GM21360 (cell line): ENCODE measurements around the gene PLEKHO2.
A peak's percentile ranks its signal among the peaks of the same experiment; 100 is the strongest.
"Not testable (repeated sequence)": the region's sequence is repeated elsewhere in the genome, so short reads cannot be mapped to it uniquely, and the experiment has no call there.

Experiments
- ATAC-seq: cut with Tn5 transposase; IDR thresholded peaks from one replicate; pipeline ENCODE4 v1.9.1; 2021; ENCODE audit warnings: mild to moderate bottlenecking, moderate library complexity; ENCODE audit not compliant: unreplicated experiment

Gene PLEKHO2, protein sequence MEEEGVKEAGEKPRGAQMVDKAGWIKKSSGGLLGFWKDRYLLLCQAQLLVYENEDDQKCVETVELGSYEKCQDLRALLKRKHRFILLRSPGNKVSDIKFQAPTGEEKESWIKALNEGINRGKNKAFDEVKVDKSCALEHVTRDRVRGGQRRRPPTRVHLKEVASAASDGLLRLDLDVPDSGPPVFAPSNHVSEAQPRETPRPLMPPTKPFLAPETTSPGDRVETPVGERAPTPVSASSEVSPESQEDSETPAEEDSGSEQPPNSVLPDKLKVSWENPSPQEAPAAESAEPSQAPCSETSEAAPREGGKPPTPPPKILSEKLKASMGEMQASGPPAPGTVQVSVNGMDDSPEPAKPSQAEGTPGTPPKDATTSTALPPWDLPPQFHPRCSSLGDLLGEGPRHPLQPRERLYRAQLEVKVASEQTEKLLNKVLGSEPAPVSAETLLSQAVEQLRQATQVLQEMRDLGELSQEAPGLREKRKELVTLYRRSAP

DNA sequence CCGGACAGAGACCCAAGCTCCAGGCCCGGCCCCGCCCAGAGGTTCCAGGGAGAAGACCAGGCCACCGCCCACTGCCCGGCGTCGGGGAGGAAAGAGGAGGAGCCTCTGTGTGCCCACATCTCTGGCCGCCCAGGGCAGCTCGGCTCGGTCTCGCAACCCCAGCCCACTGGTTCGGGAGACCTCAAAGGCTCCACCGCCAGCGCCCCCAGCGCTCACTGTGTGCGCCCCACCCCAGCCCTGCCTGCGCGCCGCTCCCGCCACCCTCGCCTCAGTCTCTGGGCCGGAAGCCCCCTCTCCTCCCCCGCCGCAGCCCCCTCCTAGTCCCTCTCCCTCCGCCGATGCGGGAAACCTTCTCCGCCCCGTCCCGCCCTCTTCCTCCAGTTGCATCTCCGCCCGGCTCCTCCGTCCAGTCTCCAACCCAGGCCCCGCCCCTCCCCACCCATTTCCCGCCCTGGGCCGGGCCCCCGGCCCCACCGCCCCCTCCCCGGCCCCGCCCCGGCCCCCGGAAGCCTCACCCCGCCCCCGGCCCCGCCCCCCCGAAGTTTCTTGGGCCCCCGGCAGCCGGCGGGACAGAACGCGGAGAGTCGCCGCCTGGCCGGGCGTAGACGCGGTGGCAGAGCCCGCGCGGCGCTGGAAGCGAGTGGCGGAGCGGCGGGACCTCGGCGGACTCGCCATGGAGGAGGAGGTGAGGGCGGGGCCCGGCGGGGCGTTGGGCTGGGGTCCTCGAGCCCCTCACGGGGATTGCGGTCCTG lies at the start of gene PLEKHO2:
PLEKHO2 (plus strand) TSS at position 572 of the 752 bp plus-strand sequence; CDS start at position 674, 102 bp downstream.
- ATAC-seq = peak; percentile 47

DNA sequence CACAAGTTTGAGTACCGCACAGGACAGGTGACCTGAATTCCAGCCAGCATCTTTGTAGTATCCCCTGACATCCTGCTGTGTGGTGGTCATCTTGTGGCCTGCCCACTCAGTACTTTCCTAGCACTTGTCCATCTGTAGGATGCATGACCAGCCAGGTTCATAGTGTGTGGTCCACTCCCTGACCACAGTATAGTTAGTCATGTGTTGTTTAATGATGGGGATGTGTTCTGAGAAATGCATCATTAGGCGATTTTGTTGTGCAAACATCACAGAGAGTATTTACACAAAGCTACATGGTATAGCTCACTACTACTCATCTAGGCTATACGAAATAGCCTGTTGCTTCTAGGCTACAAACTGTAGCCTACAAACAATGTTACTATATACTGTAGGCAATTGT lies 49.4 kb upstream of the PLEKHO2 start:
- ATAC-seq = no peak

DNA sequence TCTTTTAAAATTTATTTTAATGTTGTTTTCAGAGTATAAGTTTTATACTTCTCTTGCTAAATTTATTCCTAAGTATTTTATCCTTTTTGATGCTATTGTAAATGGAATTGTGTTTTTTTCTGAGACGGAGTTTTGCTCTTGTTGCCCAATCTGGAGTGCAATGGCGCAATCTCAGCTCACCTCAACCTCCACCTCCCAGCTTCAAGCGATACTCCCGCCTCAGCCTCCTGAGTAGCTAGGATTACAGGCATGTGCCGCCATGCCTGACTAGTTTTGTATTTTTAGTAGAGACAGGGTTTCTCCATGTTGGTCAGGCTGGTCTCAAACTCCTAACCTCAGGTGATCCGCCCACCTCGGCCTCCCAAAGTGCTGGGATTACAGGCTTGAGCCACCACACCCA lies 46.4 kb upstream of the PLEKHO2 start:
- ATAC-seq = not testable (repeated sequence)

DNA sequence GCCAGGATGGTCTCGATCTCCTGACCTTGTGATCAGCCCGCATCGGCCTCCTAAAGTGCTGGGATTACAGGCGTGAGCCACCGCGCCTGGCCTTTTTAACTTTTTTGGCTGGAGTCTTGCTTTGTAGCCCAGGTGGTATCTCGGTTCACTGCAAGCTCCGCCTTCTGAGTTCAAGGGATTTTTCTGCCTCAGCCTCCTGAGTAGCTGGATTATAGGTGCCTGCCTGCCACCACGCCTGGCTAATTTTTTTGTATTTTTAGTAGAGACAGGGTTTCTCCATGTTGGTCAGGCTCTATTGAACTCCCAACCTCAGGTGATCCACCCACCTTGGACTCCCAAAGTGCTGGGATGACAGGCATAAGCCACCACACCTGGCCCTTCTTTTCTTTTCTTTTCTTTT lies 45.8 kb upstream of the PLEKHO2 start:
- not testable (repeated sequence) for ATAC-seq

DNA sequence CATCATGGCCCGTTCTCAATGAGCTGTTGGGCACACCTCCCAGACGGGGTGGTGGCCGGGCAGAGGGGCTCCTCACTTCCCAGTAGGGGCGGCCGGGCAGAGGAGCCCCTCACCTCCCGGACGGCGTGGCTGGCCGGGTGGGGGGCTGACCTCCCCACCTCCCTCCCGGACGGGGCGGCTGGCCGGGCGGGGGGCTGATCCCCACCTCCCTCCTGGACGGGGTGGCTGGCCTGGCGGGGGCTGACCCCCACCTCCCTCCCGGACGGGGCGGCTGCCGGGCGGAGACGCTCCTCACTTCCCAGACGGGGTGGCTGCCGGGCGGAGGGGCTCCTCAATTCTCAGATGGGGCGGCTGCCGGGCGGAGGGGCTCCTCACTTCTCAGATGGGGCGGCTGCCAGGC lies 42.8 kb upstream of the PLEKHO2 start:
- ATAC-seq = not testable (repeated sequence)

DNA sequence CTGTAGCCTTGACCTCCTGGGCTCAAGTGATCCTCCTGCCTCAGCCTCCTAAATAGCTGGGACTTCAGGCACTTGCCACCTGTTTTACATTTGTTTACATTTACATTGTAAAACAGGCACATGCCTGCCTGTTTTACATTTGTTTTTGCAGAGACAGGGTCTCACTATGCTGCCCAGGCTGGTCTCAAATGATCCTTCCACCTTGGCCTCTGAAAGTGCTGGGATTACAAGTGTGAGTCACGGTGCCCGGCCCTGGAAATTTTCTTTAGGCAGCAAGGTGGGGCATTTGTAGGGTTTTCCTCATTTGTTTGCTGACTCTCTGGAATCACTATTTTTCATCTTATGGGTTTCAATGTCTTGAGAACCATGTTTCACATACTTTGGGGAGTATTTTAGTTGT lies 41.2 kb upstream of the PLEKHO2 start:
- no peak for ATAC-seq

DNA sequence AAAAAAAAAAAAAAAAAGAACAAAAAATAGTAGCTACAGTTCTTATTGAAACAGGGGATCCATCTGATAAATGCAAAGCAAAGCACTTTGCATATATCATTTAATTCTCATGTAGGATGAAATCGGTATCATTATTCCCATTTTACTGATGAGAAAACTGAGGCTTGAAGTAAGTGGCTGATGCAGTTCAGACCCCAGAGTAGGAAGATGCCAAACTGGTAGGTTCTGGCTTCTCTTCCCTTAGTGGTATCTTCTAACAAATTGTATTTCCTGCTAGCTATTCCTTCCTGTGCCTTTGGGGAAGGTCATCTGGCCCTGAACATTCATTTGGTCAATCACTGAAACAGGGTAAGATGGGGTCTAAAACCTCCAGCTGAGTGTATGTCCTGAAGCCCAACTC lies 38.2 kb upstream of the PLEKHO2 start:
- no peak for ATAC-seq

DNA sequence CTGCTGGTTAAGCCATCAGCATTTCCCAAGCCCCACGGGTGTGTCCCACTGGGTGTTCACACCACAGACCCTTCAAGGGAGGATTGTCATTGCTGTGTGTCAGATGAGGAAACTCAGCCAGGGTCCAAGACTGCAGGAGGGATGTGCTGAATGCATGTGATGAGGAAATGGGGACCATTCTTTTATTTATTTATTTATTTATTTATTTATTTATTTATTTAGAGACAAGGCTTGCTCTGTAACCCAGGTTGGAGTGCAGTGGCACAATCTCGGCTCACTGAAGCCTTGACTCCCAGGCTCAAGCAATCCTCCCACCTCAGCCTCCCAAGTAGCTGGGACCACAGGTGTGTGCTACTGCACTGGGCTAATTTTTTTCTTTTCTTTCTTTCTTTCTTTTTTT lies 37.1 kb upstream of the PLEKHO2 start:
- ATAC-seq = no peak

DNA sequence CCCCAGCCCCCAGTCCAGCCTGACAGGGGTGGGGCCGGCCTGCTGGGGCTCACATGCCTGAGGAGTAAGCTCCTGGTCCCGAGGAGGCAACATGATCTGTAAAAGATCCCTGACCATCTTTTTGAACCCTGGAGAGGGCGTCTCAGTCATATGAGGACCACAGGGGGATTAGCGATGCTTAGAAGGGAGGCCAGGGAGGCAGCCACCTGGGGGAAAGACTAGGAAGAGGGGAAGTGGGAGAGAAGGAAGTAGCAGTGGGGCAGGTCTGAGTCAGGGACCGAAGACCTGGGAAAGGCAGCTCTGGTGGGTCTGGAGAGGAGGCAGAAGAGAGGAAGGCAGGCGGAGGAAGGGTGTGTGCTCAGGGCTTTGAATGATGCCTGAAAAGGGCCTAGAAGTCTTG lies 35.2 kb upstream of the PLEKHO2 start:
- no peak for ATAC-seq

DNA sequence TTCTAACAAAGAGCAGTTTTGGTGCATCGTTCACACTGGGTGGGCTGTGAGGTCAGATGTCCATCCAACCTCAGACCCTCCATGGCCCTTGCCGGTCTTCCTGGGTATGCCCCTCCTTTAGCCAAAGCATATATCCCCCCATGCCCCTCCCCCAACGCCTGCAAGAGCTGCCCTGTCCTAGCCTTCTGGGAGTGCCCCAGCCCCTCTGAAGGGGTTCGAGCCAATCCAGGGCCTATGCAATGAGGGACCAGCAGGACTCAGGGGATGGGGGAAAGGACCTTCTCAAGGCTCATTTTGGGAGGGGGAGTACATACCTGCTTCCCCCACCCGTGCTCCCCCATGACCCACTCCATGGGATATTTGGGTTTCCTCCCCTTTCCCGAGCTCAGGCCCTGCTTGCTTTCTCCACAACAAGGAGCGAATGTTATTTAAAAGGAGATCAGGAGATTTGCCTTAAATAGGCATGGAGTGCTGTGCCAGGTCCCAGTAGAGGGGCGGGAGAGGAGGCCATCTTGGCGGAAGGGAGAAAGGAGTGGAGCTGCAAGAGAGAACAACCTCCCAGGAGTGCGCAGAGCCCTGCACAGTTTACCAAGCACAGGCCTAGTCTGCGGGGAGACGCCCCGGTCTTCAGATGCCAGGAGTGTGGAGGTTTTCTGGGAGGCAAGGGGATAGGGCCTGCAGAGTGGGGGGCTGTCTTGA lies 34.5 kb upstream of the PLEKHO2 start:
- ATAC-seq = no peak

DNA sequence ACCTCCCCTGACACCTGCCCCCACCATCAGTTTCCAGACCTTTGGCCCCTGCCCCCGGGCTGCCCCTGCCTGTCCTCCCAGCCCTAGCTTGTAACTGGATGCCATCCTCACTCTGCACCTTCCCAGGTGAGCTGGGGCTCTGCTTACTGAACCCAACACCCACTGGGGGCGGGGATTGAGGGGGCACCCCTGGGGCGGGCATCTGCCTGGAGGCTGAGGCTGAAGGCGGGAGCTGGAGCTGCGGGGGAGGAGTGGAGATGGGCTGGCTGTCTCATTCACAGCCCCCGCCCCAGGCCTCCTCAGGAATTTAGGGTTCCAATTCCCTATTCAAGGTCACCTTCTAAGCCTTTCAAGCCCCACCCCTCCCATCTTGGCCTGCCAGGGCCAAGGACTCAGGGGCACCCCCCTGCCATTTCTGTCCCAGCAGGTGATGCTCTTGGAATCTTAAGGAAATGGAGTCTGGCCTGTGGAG lies 33.9 kb upstream of the PLEKHO2 start:
- ATAC-seq = no peak

DNA sequence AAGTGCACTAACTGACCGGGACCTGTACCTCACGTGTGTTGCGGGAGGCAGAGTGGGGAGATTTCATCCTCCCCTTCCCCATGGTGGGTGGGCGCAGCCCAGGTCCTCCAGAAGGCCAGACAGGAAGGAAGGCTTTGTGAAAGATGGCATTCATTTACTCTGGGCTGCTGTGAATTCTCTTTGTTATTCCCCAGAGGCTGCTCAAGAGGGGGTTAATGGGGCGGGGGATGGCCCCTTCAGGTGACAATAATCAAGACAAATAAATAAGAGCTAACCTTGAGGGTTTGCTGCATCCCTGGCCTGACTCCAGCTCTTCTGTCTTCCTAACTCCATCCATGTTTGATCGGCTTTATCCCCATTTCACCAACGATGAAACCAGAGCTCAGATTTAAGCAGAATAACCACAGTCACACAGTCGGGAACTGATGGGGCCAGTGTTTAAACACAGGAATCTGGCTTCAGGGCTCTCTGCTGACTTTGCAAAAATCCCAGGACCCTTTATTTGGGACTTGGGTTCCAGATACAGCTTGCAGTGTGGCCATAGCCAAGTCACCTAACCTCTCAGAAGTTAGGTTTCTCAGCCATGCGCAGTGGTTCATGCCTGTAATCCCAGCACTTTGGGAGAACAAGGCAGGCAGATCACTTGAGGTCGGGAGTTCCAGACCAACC lies 32.8 kb upstream of the PLEKHO2 start:
- no peak for ATAC-seq

DNA sequence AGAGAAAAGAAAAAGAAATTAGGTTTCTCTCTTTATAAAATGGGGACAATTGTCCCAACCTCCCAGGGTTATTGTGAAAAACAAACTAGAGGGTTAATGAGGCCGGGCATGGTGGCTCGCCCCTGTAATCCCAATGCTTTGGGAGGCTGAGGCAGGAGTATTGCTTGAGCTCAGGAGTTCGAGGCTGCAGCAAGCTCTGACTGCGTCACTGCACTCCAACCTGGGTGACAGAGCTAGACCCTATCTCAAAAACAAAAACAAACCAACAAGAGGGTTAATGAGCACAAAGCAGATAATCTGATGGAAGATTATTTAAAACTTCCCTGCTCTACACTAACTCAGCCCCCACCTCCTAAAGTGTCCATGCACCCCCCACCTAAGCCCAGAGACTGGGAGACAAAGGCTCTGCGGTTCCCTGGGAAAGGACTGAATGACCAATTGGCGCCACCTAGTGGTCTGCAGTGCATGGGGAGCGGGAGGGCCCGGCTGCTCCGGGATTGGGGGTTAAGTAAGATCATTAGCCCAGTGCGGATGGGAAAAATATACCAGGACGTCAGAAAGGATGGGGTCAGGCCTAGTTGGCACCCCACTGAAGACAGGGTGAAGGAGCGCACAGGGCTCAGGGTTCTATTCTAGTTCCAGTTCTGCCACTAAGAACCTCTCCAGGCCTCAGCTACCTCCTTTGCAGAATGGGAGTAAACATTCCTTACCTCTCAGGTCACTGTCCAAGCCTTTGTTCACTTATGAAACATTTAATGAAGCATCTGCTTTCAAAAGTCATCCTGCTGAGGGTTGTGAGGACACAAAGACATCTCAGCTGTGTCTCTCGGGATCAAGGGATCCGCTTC lies 31.8 kb upstream of the PLEKHO2 start:
- no peak for ATAC-seq

DNA sequence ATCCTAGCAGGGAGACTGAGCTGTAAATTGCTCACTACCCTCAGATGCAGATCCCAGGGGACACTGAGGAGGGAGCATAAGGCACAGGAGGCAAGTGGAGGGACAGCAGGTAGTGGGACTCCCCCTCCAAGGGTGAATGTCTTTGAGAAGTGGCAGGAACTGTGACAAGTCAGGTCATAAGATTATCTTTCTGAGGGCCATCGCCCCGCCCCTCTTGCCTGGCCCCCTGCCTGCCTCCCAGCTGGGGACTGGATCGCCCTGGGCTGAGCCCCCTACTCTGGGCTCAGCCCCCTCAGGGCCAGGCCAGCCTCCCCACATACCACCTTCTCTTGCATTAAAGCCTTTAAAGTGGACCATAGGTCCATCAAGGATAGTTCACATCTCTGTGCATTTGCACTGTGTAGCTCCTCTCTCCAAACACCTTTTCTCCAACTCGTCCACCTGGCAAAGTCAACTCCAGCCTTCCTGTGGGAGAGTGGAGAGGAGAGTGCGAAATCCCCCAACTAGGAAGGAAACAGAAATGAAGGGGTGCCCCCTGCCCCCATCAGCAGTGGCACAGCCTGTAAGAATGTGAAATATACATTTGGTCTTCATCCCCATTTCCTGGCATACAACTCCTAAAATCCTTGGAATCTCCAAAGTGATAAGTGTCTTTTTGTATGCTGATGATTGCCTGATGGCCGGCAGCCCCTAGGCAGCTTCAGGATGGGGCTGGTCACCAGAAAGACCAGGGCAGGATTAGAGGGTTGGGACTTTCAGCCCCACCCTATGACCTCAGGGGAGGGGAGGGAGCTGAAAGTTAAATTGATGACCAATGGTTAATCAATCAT lies 31.0 kb upstream of the PLEKHO2 start:
- ATAC-seq = no peak

DNA sequence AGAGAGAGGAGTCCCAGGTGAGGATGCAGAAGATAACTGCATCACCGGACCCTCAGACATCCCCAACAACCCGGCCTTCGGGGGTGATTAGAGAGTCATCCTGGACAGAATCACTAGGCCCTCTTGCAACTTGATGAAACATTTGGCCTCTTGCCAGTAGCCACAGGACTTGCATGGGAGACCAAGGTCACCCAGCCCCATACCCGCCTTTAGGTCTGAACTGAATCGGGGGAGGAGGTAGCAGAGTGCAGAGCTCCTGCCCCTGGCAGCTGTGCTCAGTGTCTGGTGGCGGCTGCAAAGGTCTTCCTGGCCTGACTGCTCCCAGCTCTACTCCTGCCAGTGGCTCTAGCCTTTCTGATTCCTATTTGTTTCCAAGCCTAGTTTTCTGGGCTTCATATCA lies 28.6 kb upstream of the PLEKHO2 start:
- no peak for ATAC-seq

DNA sequence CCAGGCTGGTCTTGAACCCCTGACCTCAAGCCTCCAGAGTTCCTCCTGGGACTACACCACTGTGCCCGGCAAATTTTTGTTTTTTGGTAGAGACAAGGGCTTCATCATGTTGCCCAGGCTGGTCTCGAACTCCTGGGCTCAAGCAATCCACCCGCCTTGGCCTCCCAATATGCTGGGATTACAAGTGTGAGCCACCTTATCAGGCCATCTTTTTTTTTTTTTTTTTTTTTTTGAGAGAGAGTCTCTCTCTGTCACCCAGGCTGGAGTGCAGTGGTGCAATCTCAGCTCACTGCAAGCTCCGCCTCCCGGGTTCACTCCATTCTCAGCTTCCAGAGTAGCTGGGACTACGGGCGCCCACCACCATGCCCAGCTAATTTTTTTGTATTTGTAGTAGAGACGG lies 27.4 kb upstream of the PLEKHO2 start:
- not testable (repeated sequence) for ATAC-seq

DNA sequence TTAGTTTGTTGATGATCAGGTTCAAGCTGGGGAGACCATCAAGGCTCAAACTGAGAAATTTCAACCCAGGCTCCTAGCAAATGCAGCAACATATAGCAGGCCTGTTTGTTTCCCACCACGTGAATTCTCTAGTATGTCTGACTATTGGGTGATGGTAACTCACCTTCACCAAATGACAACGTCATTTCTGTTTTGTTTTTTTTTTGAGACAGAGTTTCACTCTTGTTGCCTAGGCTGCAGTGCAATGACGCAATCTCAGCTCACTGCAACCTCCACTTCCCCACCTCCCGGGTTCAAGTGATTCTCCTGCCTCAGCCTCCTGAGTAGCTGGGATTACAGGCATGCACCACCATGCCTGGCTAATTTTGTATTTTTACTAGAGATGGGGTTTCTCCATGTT lies 26.8 kb upstream of the PLEKHO2 start:
- not testable (repeated sequence) for ATAC-seq

DNA sequence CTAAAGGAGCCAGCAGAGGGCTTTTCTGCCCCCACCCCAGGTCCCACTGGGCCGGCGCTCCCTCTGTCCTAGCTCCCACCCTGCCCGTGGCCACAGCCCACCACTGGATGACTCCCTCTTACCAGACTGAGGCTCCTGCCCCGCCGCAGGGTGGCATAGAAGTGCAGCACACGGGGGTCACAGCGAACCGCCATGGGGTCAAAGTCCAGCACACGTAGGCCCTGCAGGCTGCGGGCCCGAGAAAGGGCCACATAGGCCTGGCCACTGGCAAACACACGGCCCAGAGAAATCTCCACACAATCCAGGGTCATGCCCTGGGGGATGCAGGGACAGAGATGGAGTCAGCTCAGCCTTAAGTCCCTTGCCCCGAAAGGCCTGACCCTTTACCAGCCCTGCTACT lies 25.3 kb upstream of the PLEKHO2 start:
- no peak for ATAC-seq

DNA sequence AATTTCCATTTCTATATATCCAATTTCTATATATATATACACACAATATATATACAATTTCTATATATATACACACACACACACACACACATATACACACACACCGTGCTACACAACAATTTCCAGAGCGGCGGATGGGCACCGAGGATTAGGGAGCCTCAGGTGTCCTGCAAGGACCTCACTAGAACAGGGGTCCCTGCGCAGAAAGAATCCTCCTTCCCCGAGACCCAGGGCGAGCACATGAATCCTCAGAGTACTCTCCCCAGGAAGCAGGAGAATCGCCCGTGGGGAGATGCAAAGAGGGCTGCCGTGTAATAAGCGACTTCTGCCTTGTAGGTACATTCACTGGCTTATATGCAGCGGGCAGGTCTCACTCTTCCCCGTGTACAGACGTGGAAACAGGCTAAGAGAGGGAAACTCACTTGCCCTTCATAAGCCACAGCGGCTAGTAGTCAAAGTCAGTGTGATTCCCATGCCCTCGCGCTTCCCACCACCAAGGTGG lies 16.7 kb upstream of the PLEKHO2 start:
- ATAC-seq = peak; percentile 2
